Mucosa of descending colon (tissue), 3 donors: Measurements from ENCODE around the gene CDH4. TPM values are rescaled to one million over a fixed set of nuclear protein-coding genes. Genes with fewer than 3 reads are reported as not detected.

ENCODE experiments used
- ATAC-seq: fragments of 200-7000 bp; cut with Tn5 transposase; one replicate; pipeline ENCODE4 v1.9.1; 2020; ENCODE audit warnings: mild to moderate bottlenecking, moderate library complexity
- DNase-seq, 3 donors: peaks; one replicate each; pipeline ENCODE4 v3.0.0-alpha.2; 2020
- H3K36me3 ChIP-seq: fragments of 200-600 bp; one replicate; pipeline ENCODE4 v1.8.0; 2021; ENCODE audit warnings: low read depth, mild to moderate bottlenecking
- H3K4me1 ChIP-seq: fragments of 200-600 bp; one replicate; pipeline ENCODE4 v1.8.0; 2021; ENCODE audit warnings: low read depth, mild to moderate bottlenecking
- H3K4me3 ChIP-seq: fragments of 200-600 bp; one replicate; pipeline ENCODE4 v1.8.0; 2021; ENCODE audit warnings: mild to moderate bottlenecking
- H3K9me3 ChIP-seq: fragments of 200-600 bp; one replicate; pipeline ENCODE4 v1.8.0; 2021; ENCODE audit warnings: mild to moderate bottlenecking
- intact Hi-C, 2 donors: fragments of 100-400 bp; cut with DNase I in 1 of 2; cut with micrococcal nuclease in 1 of 2; formaldehyde crosslinking; loops; one replicate each; pipeline versions ENCODE4 v1.11.0 to v1.11.1; 2022; cut with DNase I, micrococcal nuclease
- total RNA-seq, 3 donors: library from RNA; stranded (reverse); fragmentation: NEBNext Ultra II Directional in 2 of 3; extraction: Animal tissue kit (Norgen Biotek cat#: 25700) in 2 of 3; gene quantifications; one replicate each; pipeline versions ENCODE4 v1.2.1 to v1.2.4, GENCODE V29; 2021 to 2023
- TF ChIP-seq, protein P1 (sequence below): fragments of 200-600 bp; IDR thresholded peaks from one replicate; pipeline ENCODE4 v1.8.0; 2022; ENCODE audit warnings: antibody characterized with exemption, mild to moderate bottlenecking
- donor health status: DM: no; HTN: no; CAD: no; lungs with moderate emphysema.
- donor health status: DM: no; HTN: no; CAD: no.
- donor health status: DM: no; HTN: yes; CAD: no.

The CDH4 gene
- total RNA-seq, 3 donors from 2014 or later, result 0.16 TPM; not detected in 2

DNA sequence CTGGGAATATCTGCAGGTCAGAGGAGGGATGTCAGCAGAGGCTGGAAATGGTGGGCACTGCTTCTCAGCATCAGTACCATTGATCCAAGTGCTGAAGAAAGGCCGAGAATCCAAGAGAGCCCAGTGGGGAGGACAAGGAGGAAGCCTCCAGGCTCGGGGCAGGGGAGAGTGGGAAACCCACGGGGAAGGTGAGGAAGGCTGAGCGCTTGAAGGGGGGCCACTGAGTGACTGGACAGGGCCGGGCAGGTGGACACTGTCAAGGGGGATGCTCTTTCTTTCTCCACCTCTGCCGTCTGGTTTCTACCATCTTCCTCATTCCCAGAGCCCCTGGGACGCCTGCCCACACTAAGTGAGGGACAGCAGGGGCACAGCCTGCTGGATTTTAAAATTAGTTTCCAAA is 335.0 kb downstream of the CDH4 start:
- ATAC-seq (no peak), DNase-seq (peak in 1 of 3 donors; percentile 20)
- intact Hi-C loops, result no loop called here

DNA sequence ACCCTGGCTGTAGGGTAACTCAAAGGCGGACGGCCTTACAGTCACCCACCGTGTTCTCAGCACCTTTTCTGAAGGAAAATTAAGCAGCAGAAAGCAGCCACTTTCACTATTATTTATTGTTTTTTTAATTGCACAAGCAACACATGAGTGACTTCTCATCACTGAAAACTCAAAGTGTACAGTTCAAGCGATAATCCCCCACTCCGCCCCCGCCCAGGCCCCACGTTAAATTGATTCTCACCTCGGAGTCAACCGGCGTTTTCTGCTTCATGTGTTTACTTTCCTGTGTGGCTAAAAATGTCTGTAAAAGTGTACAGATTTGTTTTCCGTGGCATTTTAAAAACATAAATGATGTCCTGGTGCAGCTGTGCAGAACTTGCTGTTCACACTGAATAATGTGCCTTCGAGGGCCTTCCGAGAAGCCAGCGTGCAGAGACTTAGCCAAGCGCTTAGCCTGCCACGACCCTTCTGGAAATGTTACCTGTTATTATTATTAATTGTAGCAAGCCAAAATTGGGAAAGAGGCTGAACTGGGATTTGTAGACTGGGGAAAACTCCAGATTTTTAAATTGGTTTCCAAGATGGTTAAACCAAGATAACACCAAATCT is 335.7 kb downstream of the CDH4 start:
- ATAC-seq, result no peak
- DNase-seq, result no peak
- Histone ChIP-seq H3K36me3 (no peaks in the 10 kb centered on the region), H3K4me1 (no peaks in the 10 kb centered on the region), H3K9me3 (peaks cover 6% of the 10 kb centered on the region), H3K4me3 (no peak overlapping the region)
- TF ChIP-seq, protein P1, sequence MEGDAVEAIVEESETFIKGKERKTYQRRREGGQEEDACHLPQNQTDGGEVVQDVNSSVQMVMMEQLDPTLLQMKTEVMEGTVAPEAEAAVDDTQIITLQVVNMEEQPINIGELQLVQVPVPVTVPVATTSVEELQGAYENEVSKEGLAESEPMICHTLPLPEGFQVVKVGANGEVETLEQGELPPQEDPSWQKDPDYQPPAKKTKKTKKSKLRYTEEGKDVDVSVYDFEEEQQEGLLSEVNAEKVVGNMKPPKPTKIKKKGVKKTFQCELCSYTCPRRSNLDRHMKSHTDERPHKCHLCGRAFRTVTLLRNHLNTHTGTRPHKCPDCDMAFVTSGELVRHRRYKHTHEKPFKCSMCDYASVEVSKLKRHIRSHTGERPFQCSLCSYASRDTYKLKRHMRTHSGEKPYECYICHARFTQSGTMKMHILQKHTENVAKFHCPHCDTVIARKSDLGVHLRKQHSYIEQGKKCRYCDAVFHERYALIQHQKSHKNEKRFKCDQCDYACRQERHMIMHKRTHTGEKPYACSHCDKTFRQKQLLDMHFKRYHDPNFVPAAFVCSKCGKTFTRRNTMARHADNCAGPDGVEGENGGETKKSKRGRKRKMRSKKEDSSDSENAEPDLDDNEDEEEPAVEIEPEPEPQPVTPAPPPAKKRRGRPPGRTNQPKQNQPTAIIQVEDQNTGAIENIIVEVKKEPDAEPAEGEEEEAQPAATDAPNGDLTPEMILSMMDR, result no peak
- intact Hi-C loops, result no loop called here

More for the DNA sequence above, 335.0 kb downstream of the CDH4 start:
- Histone ChIP-seq H3K4me3 (no peak overlapping the region), H3K9me3 (peaks cover 5% of the 10 kb centered on the region), H3K36me3 (no peaks in the 10 kb centered on the region), H3K4me1 (no peaks in the 10 kb centered on the region)
- TF ChIP-seq, protein P1, result no peak

- ATAC-seq (no peak), DNase-seq (peak in 2 of 3 donors; percentile 3 to 17)
- Histone ChIP-seq H3K4me3 (no peak overlapping the region), H3K4me1 (no peaks in the 10 kb centered on the region), H3K36me3 (no peaks in the 10 kb centered on the region), H3K9me3 (peaks cover 6% of the 10 kb centered on the region)
- TF ChIP-seq, protein P1, result no peak
- intact Hi-C loops, result no loop called here
Observed at GRCh38 chr20:61588411-61589385, 336.6 kb downstream of the CDH4 start.

DNA sequence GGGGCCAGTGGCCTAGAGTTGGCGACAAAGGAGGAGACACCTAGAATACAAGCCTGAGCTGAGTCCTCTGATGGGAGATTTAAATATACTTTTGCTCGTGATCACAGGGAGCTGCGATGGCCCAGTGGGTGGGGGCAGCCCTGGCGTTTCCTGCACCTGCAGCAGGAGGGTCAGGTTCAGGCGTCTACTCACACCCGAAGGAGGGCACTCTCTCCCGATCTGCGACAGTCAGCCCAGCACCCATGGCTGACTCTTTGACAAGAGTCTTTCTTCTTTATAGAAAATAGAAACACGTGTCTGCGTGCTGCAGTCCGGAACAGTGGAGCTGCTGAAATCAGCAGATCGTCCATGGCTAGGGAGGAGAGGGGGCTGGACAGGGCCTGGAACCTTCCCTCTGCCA is 338.2 kb downstream of the CDH4 start:
- intact Hi-C loops, result no loop called here

DNA sequence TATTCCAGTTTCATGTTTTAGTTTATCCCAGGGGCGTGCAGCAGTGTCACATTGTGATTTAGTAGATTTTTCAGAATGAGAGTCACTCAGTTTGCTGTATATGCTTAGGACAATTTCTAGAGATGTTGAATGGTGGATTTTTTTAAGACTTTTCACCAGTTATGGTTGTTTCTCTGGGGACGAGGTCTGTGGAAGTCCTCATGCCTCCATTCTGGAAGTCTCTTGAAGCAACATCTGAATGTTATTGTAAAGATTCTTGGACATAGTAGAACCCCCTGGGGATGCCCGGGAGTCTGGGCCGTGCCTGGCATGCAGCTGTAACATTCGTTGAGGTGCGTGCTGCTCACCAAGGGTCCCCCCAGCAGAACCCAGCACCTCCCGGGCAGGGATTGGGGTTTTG is 341.5 kb downstream of the CDH4 start:
- TF ChIP-seq, protein P1, result no peak
- ATAC-seq (no peak), DNase-seq (no peak)
- intact Hi-C loops, result no loop called here
- Histone ChIP-seq H3K9me3 (peaks cover 6% of the 10 kb centered on the region), H3K36me3 (no peaks in the 10 kb centered on the region), H3K4me1 (no peaks in the 10 kb centered on the region), H3K4me3 (no peak overlapping the region)

More for the DNA sequence above, 338.2 kb downstream of the CDH4 start:
- peaks cover 6% of the 10 kb centered on the region for H3K9me3 ChIP-seq
- DNase-seq, result peak in 1 of 3 donors; percentile 7
- TF ChIP-seq, protein P1, result no peak
- H3K4me3 ChIP-seq, result no peak overlapping the region
- ATAC-seq, result no peak
- H3K4me1 ChIP-seq, result no peaks in the 10 kb centered on the region
- H3K36me3 ChIP-seq, result no peaks in the 10 kb centered on the region
